HepG2 (cell line): ENCODE results near the gene APLP1. TPM values are rescaled to one million over a fixed set of nuclear protein-coding genes. Genes with fewer than 3 reads are reported as not detected.

ENCODE experiments used
- ATAC-seq: fragments of 200-7000 bp; cut with Tn5 transposase; 3 replicates; pipeline ENCODE4 v1.9.1; 2020; ENCODE audit warnings: mild to moderate bottlenecking, moderate library complexity
- BruUV-seq: library from RNA; stranded (reverse); fragments of 400-500 nt; replicated peaks from 2 replicates; lab custom pipeline; 2021; lab: Mats Ljungman, UMichigan
- CTCF ChIA-PET: fragments of 300-600 bp; formaldehyde crosslinking; extraction: SDS; loops from one replicate; lab custom pipeline; 2021; ENCODE audit warnings: low total read pairs, inconsistent platforms, low intra/inter-chr PET ratio; lab: Yijun Ruan, JAX
- POLR2A ChIA-PET: fragments of 350-600 bp; sonication (Branson Sonifier 250); formaldehyde crosslinking; loops from one replicate; lab custom pipeline; 2020; ENCODE audit warnings: antibody characterized with exemption, inconsistent platforms; lab: Yijun Ruan, JAX
- DNase-seq: peaks from one replicate; pipeline ENCODE4 v3.0.0-alpha.2; 2015; ENCODE audit warnings: low spot score
- FAIRE-seq: peaks from 3 replicates; lab custom pipeline; 2011; peaks lifted over from hg19 to GRCh38; lab: Jason Lieb, UNC
- H2AFZ ChIP-seq: one replicate; pipeline ENCODE4 v1.6.1; 2011; ENCODE audit warnings: low read length, inconsistent platforms
- H3K27ac ChIP-seq: fragments of 300-600 bp; 3 replicates; pipeline ENCODE4 v1.8.0; 2011; ENCODE audit warnings: mixed run types, mild to moderate bottlenecking, mixed read lengths, low read length, inconsistent platforms; ENCODE audit not compliant: insufficient read depth; ENCODE audit errors: extremely low read length
- H3K27me3 ChIP-seq, 2 experiments: fragments of 200-600 bp in 1 of 2; 2 replicates in 1 of 2; 3 replicates in 1 of 2; pipeline versions ENCODE4 v1.6.0 to v1.8.0; 2011; ENCODE audit warnings: low read length in 2 of 2, mild to moderate bottlenecking in 2 of 2, moderate library complexity in 2 of 2, inconsistent platforms in 1 of 2; ENCODE audit not compliant: insufficient read depth in 2 of 2, control insufficient read depth in 1 of 2
- H3K36me3 ChIP-seq, 2 experiments: fragments of 200-600 bp in 1 of 2; replicated peaks in 1 of 2; 2 replicates in 1 of 2; 3 replicates in 1 of 2; pipeline versions ENCODE4 v1.5.1 to v1.8.0; 2011; ENCODE audit warnings: low read length in 2 of 2, inconsistent platforms in 1 of 2; ENCODE audit not compliant: insufficient read depth in 2 of 2, control insufficient read depth in 1 of 2
- H3K4me1 ChIP-seq: 2 replicates; pipeline ENCODE4 v1.5.1; 2012; ENCODE audit warnings: low read length, inconsistent platforms; ENCODE audit not compliant: insufficient read depth
- H3K4me2 ChIP-seq: 2 replicates; pipeline ENCODE4 v1.6.0; 2011; ENCODE audit warnings: low read depth, low read length, inconsistent platforms
- H3K4me3 ChIP-seq, 3 experiments: fragments of 200-600 bp in 1 of 3; sonication (generic), shearing (Covaris generic) in 1 of 3; replicated peaks in 1 of 3; 2 replicates each; pipeline ENCODE4 v1.5.1; 2011 to 2016; ENCODE audit warnings: low read length in 3 of 3, inconsistent platforms in 2 of 3, low read depth in 2 of 3, mild to moderate bottlenecking in 2 of 3, control low read depth in 1 of 3, mixed read lengths in 1 of 3; ENCODE audit not compliant: insufficient read depth in 1 of 3
- H3K79me2 ChIP-seq: one replicate; pipeline ENCODE4 v1.6.1; 2011; ENCODE audit warnings: low read length, inconsistent platforms; ENCODE audit not compliant: insufficient read depth
- H3K9ac ChIP-seq: 2 replicates; pipeline ENCODE4 v1.6.0; 2011; ENCODE audit warnings: mild to moderate bottlenecking, low read depth, low read length, inconsistent platforms; ENCODE audit not compliant: insufficient read depth
- H3K9me3 ChIP-seq: 2 replicates; pipeline ENCODE4 v1.5.1; 2012; ENCODE audit warnings: mild to moderate bottlenecking, low read length
- H4K20me1 ChIP-seq: 2 replicates; pipeline ENCODE4 v1.6.0; 2011; ENCODE audit warnings: inconsistent platforms, mild to moderate bottlenecking, low read length, moderate library complexity; ENCODE audit not compliant: insufficient read depth
- FOXK1 ChIP-seq: sonication (generic); formaldehyde crosslinking; IDR thresholded peaks from 2 replicates; pipeline ENCODE4 v1.4.0; 2020; ENCODE audit warnings: low read depth, missing genetic modification reagents, borderline replicate concordance
- HDAC1 ChIP-seq: sonication (generic); formaldehyde crosslinking; IDR thresholded peaks from 2 replicates; pipeline ENCODE4 v1.5.1; 2020; ENCODE audit warnings: mild to moderate bottlenecking, missing genetic modification reagents
- HNF4G ChIP-seq, 2 experiments: sonication (generic) in 1 of 2; formaldehyde crosslinking in 1 of 2; IDR thresholded peaks; 2 replicates each; pipeline versions ENCODE4 v1.4.0 to v1.6.1; 2011 to 2020; ENCODE audit warnings: borderline replicate concordance in 2 of 2, low read depth in 2 of 2, mild to moderate bottlenecking in 2 of 2, low read length in 1 of 2, missing genetic modification reagents in 1 of 2, moderate library complexity in 1 of 2
- KMT2B ChIP-seq: IDR thresholded peaks from 2 replicates; pipeline ENCODE4 v1.6.1; 2016; ENCODE audit warnings: missing genetic modification reagents, missing compliant biosample characterization
- NR2F1 ChIP-seq, 2 experiments: fragments of 450-650 bp in 1 of 2; formaldehyde crosslinking in 1 of 2; IDR thresholded peaks; 2 replicates each; pipeline versions ENCODE4 v1.5.0 to v1.6.1; 2016 to 2020; ENCODE audit warnings: mild to moderate bottlenecking in 1 of 2, missing compliant biosample characterization in 1 of 2, missing genetic modification reagents in 1 of 2, moderate library complexity in 1 of 2
- SNAPC2 ChIP-seq: sonication (generic); formaldehyde crosslinking; IDR thresholded peaks from 2 replicates; pipeline ENCODE4 v1.8.1; 2022; ENCODE audit warnings: mild to moderate bottlenecking, missing genetic modification reagents
- TRIM22 ChIP-seq: fragments of 450-650 bp; IDR thresholded peaks from 2 replicates; pipeline ENCODE4 v1.6.1; 2017
- ZMYM4 ChIP-seq: sonication (generic); formaldehyde crosslinking; IDR thresholded peaks from 2 replicates; pipeline ENCODE4 v1.8.1; 2023; ENCODE audit warnings: mild to moderate bottlenecking, missing genetic modification reagents
- ZNF318 ChIP-seq: sonication (generic); formaldehyde crosslinking; IDR thresholded peaks from 2 replicates; pipeline ENCODE4 v1.4.0; 2020; ENCODE audit warnings: mild to moderate bottlenecking, missing genetic modification reagents
- WGBS: methylation state at CpG from one replicate; pipeline ENCODE4 v1.1.6; 2017; ENCODE audit warnings: low lambda C conversion rate; 5-methylcytosine and 5-hydroxymethylcytosine counted together
- in situ Hi-C: cut with HindIII; loops from 2 replicates; pipeline ENCODE4 v1.10.0; 2017; ENCODE audit warnings: low pct_unique_long_range_greater_than_20kb; ENCODE audit not compliant: extremely low pct_ligation_motif_present
- intact Hi-C: fragments of 100-400 bp; cut with micrococcal nuclease; formaldehyde crosslinking; loops from one replicate; pipeline ENCODE4 v1.10.0; 2022; ENCODE audit not compliant: unreplicated experiment
- polyA plus RNA-seq, 8 experiments: library from polyadenylated mRNA; depleted of rRNA in 3 of 8; stranded (reverse) in 7 of 8; unstranded in 1 of 8; fragments of >200 nt; fragmentation: Illumina TruSeq in 4 of 8; extraction: Trizol in 4 of 8; gene quantifications; 2 replicates each; pipeline versions ENCODE4 v1.2.1 to v1.2.3, GENCODE V29; 2011 to 2016; ENCODE audit warnings: low read depth in 4 of 8, missing spikeins in 1 of 8, mixed read lengths in 1 of 8; ENCODE audit not compliant: insufficient read depth in 1 of 8
- total RNA-seq, 5 experiments: library from RNA; depleted of rRNA; stranded (reverse); fragments of >200 nt; fragmentation: Illumina TruSeq; extraction: Trizol; gene quantifications; 2 replicates each; pipeline ENCODE4 v1.2.3, GENCODE V29; 2016; ENCODE audit warnings: low read depth in 1 of 5

APLP1 gene
- total and polyA plus RNA-seq, 2 of the 13 experiments (the other 11 are each of a cell fraction or from before 2014, with no cell fraction given), result 2.0 to 2.9 TPM

GRCh38 chr19:35871611-35872010, 3.2 kb downstream of the APLP1 start:
- DNase-seq, result no peak

More at GRCh38 chr19:35871611-35872010, 3.2 kb downstream of the APLP1 start:
- in situ Hi-C loops (no loop called here), intact Hi-C loops (no loop called here)
- H3K9me3 ChIP-seq, result no peaks in the 10 kb centered on the region
- no peaks in the 10 kb centered on the region for H3K79me2 ChIP-seq
- no peak overlapping the region for H3K27ac ChIP-seq
- BruUV-seq, result no TSS peak
- POLR2A ChIA-PET, result no interaction called here
- FAIRE-seq, result no peak
- ATAC-seq, result no peak
- peaks cover 16% of the 10 kb centered on the region for H3K4me1 ChIP-seq
- no peaks in the 10 kb centered on the region for H4K20me1 ChIP-seq
- no peak overlapping the region for H2AFZ ChIP-seq
- H3K9ac ChIP-seq, result no peak overlapping the region
- H3K36me3 ChIP-seq, result no peaks in the 10 kb centered on the region
- H3K27me3 ChIP-seq, result no peaks in the 10 kb centered on the region; a peak in 2 of 5 replicates
- CTCF ChIA-PET, result no interaction called here
- H3K4me2 ChIP-seq, result no peak overlapping the region
- TF ChIP-seq SNAPC2 (CRISPR knock-in tag), result no peak
- no peak for TF ChIP-seq KMT2B (CRISPR knock-in tag)
- TF ChIP-seq FOXK1 (CRISPR knock-in tag), result no peak
- TF ChIP-seq TRIM22, result no peak
- no peak for TF ChIP-seq NR2F1 (CRISPR knock-in tag; IDR thresholded peaks at IDR 0.05)
- TF ChIP-seq ZNF318 (CRISPR knock-in tag), result no peak
- TF ChIP-seq HNF4G (IDR thresholded peaks at IDR 0.05; ENCODE audit: borderline replicate concordance, low read depth, low read length), result no peak
- TF ChIP-seq HNF4G (CRISPR knock-in tag; IDR thresholded peaks at IDR 0.05; ENCODE audit: borderline replicate concordance, low read depth), result no peak
- TF ChIP-seq ZMYM4, result no peak
- no peak for TF ChIP-seq HDAC1 (CRISPR knock-in tag)
- H3K4me3 ChIP-seq, result no peak overlapping the region
- 48% methylated on average over 12 of the region's 12 CpGs for WGBS
